NCI-H187 (cell line): ENCODE results near the gene PDE8B.
"Not testable (repeated sequence)": the region's sequence is repeated elsewhere in the genome, so short reads cannot be mapped to it uniquely, and the experiment has no call there.

Experiments
- DNase-seq, 2 experiments: peaks; one replicate each; lab custom pipeline; 2025; lab: John Stamatoyannopoulos, UW

Gene PDE8B

GRCh38 chr5:77366717-77367500 lies 156.4 kb downstream of the PDE8B start:
- DNase-seq = no peak

- no peak for DNase-seq
Measured at GRCh38 chr5:77367741-77368140, 157.3 kb downstream of the PDE8B start.

GRCh38 chr5:77368367-77368766 lies 157.9 kb downstream of the PDE8B start:
- no peak for DNase-seq

GRCh38 chr5:77369566-77369965 lies 159.1 kb downstream of the PDE8B start:
- no peak for DNase-seq

GRCh38 chr5:77374686-77375085 lies 164.2 kb downstream of the PDE8B start:
- no peak for DNase-seq

GRCh38 chr5:77376609-77377300 lies 166.3 kb downstream of the PDE8B start:
- DNase-seq = no peak

GRCh38 chr5:77379558-77380061 lies 169.1 kb downstream of the PDE8B start:
- DNase-seq = no peak

GRCh38 chr5:77380636-77381035 lies 170.2 kb downstream of the PDE8B start:
- no peak for DNase-seq

GRCh38 chr5:77383336-77383735 lies 172.9 kb downstream of the PDE8B start:
- DNase-seq = not testable (repeated sequence)

- not testable (repeated sequence) for DNase-seq
Measured at GRCh38 chr5:77386340-77386739, 175.9 kb downstream of the PDE8B start.

GRCh38 chr5:77389746-77390145 lies 179.3 kb downstream of the PDE8B start:
- no peak for DNase-seq

- no peak for DNase-seq
Measured at GRCh38 chr5:77390221-77390620, 179.7 kb downstream of the PDE8B start.

- DNase-seq = no peak
Measured at GRCh38 chr5:77390795-77391194, 180.3 kb downstream of the PDE8B start.

GRCh38 chr5:77391240-77391765 lies 180.8 kb downstream of the PDE8B start:
- DNase-seq = no peak

- no peak for DNase-seq
Measured at GRCh38 chr5:77394064-77394715, 183.7 kb downstream of the PDE8B start.

GRCh38 chr5:77396017-77396416 lies 185.5 kb downstream of the PDE8B start:
- no peak for DNase-seq

GRCh38 chr5:77397686-77398292 lies 187.3 kb downstream of the PDE8B start:
- no peak for DNase-seq

- DNase-seq = no peak
Measured at GRCh38 chr5:77398458-77398857, 188.0 kb downstream of the PDE8B start.

GRCh38 chr5:77398896-77399295 lies 188.4 kb downstream of the PDE8B start:
- DNase-seq = no peak

- DNase-seq = no peak
Measured at GRCh38 chr5:77400645-77401044, 190.2 kb downstream of the PDE8B start.

- no peak for DNase-seq
Measured at GRCh38 chr5:77402796-77403195, 192.3 kb downstream of the PDE8B start.

- DNase-seq = no peak
Measured at GRCh38 chr5:77407152-77407551, 196.7 kb downstream of the PDE8B start.
